SK-N-SH treated with all-trans-retinoic acid at 6 μM for 48 hours (cell line): ENCODE measurements around the gene ZNF410.

Experiments used
- ARNTL ChIP-seq: fragments of 450-650 bp; formaldehyde crosslinking; IDR thresholded peaks from 2 replicates; pipeline ENCODE4 v1.5.0; 2020; ENCODE audit warnings: low read depth, mild to moderate bottlenecking, moderate library complexity, borderline replicate concordance
- BACH2 ChIP-seq: fragments of 250-450 bp; sonication (Bioruptor Pico); IDR thresholded peaks from 2 replicates; pipeline ENCODE4 v1.9.0; 2021; ENCODE audit warnings: mild to moderate bottlenecking, borderline replicate concordance
- CSDC2 ChIP-seq: fragments of 250-450 bp; sonication (Bioruptor Pico); IDR thresholded peaks from 2 replicates; pipeline ENCODE4 v1.5.0; 2020; ENCODE audit warnings: mild to moderate bottlenecking, moderate library complexity
- OSR1 ChIP-seq: fragments of 250-450 bp; sonication (Bioruptor Pico); IDR thresholded peaks from 2 replicates; pipeline ENCODE4 v1.8.0; 2022; ENCODE audit warnings: moderate library complexity, mild to moderate bottlenecking, inconsistent platforms
- PATZ1 ChIP-seq: fragments of 250-450 bp; sonication (Bioruptor Pico); IDR thresholded peaks from 2 replicates; pipeline ENCODE4 v1.8.0; 2020; ENCODE audit warnings: mild to moderate bottlenecking, moderate library complexity, borderline replicate concordance
- ZFP30 ChIP-seq: fragments of 450-650 bp; formaldehyde crosslinking; IDR thresholded peaks from 2 replicates; pipeline ENCODE4 v1.5.0; 2022; ENCODE audit warnings: mild to moderate bottlenecking, moderate library complexity
- ZNF565 ChIP-seq: fragments of 450-650 bp; formaldehyde crosslinking; conservative IDR thresholded peaks from 2 replicates; pipeline ENCODE4 v1.5.0; 2020; ENCODE audit warnings: low read depth, mild to moderate bottlenecking, moderate library complexity

- TF ChIP-seq OSR1 (CRISPR knock-in tag) (no peak), ZNF565 (CRISPR knock-in tag) (no peak), ARNTL (CRISPR knock-in tag) (no peak), PATZ1 (no peak), ZFP30 (CRISPR knock-in tag) (no peak), CSDC2 (CRISPR knock-in tag) (no peak), BACH2 (CRISPR knock-in tag) (no peak)
These were observed 63.4 kb downstream of the ZNF410 start, which contains the start of the genes COQ6 and FAM161B for GRCh38 chr14:73949752-73950734.
